Cerebellar nuclear complex (tissue), 1 donor: ENCODE results near the gene OAS1.

Experiments used
- DNase-seq, 2 experiments: peaks; one replicate each; lab custom pipeline; 2025; lab: John Stamatoyannopoulos, UW

Gene OAS1

GRCh38 chr12:112965643-112966042 lies 58.9 kb downstream of the OAS1 start:
- DNase-seq, result no peak

GRCh38 chr12:112967306-112967705 lies 60.5 kb downstream of the OAS1 start:
- DNase-seq, result no peak

- no peak for DNase-seq
Measured at GRCh38 chr12:112967858-112968257, 61.1 kb downstream of the OAS1 start.
